ENCODE data around the gene MAGOH.

GRCh38 chr1:53218201-53218600 is 20.1 kb downstream of the MAGOH start:
- TF ChIP-seq POLR2A (IDR thresholded peaks at IDR 0.05; ENCODE audit: low read length) (no peak), GATA1 (IDR thresholded peaks at IDR 0.05; ENCODE audit: low read depth, low read length) (no peak)

Measured in erythroblast (primary cell).